Measurements from ENCODE around the gene BANK1.

BANK1 gene

DNA sequence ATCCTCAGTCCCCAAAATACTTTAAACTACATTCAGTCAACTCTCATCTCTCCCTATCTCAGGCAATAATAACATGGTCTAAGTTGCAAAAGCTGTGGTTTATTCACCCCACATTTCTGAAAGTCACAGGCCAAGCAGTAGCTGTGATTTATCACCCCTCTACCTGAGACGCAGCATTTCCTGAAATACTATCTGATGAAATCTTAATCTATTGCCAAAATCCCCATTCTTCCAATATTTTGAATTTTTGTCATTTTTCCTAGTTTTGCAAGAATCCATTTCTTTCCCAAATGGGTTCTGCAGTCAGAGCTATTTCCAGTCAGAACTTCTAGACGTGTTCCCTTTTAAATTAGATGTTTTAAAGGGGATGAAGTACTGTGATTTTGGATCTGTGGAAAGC lies 148.3 kb downstream of the BANK1 start (continued):
- TF ChIP-seq PRDM10 (tag by site-specific recombination; IDR thresholded peaks at IDR 0.05) = no peak
- no peak for TF ChIP-seq ZNF639 (tag by site-specific recombination; IDR thresholded peaks at IDR 0.05)
- TF ChIP-seq ZNF510 (tag by site-specific recombination; IDR thresholded peaks at IDR 0.05; ENCODE audit: insufficient replicate concordance) = no peak
- TF ChIP-seq SETDB1 (IDR thresholded peaks at IDR 0.05; ENCODE audit: insufficient read length, low read length) = no peak

DNA sequence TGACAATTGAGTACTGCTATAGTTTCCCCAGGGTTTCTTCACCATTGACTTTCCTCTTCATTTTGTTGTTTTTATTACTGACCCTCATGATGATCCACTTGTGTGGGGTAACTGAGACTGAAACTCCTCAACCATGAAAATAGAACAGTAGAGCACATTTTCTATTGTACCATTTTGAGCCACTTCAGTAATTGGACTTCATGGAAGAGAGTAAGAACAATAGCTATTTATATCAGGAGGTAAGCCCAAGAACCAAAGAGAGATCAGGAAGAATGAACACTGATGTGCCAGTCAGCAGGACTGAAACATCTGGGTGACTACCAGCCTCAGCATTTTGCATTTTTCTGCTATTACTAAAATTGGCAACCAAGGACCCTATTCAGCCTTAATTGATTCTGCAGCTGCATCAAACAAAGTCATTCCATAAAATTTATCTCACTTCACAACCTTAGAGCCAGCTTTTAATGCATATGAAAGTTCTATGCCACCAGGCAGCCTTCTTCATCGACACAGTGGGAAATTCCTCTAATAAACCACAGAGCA lies 151.4 kb downstream of the BANK1 start:
- ChIA-PET CTCF (no interaction called here), POLR2A (no interaction called here)
- H3K4me3 ChIP-seq (ENCODE audit: low read depth, low read length) = no peak overlapping the region
- no peaks in the 10 kb centered on the region for H3K4me1 ChIP-seq (ENCODE audit: control insufficient read depth, insufficient read depth, low read length)
- H3K36me3 ChIP-seq (ENCODE audit: control insufficient read depth in 2 of 2, insufficient read depth in 1 of 2, low read length in 2 of 2) = no peaks in the 10 kb centered on the region
- no peak overlapping the region for H3K27ac ChIP-seq (ENCODE audit: extremely low read depth, low read depth, low read length)
- H3K9me3 ChIP-seq (ENCODE audit: control insufficient read depth, insufficient read depth, low read depth, low read length) = no peaks in the 10 kb centered on the region
- TF ChIP-seq TCF7L2 (IDR thresholded peaks at IDR 0.05; ENCODE audit: borderline replicate concordance, low read depth, low read length) = no peak
- no peak for TF ChIP-seq ZNF433 (tag by site-specific recombination; IDR thresholded peaks at IDR 0.05; ENCODE audit: low read depth)
- TF ChIP-seq, protein P1, sequence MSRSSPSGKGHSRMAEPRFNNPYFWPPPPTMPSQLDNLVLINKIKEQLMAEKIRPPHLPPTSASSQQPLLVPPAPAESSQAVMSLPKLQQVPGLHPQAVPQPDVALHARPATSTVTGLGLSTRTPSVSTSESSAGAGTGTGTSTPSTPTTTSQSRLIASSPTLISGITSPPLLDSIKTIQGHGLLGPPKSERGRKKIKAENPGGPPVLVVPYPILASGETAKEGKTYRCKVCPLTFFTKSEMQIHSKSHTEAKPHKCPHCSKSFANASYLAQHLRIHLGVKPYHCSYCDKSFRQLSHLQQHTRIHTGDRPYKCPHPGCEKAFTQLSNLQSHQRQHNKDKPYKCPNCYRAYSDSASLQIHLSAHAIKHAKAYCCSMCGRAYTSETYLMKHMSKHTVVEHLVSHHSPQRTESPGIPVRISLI (tag by site-specific recombination; IDR thresholded peaks at IDR 0.05) = no peak
- TF ChIP-seq TSHZ1 (tag by site-specific recombination; IDR thresholded peaks at IDR 0.05; ENCODE audit: borderline replicate concordance) = no peak
- TF ChIP-seq ZNF280C (tag by site-specific recombination; IDR thresholded peaks at IDR 0.05) = no peak
- TF ChIP-seq, protein P2, sequence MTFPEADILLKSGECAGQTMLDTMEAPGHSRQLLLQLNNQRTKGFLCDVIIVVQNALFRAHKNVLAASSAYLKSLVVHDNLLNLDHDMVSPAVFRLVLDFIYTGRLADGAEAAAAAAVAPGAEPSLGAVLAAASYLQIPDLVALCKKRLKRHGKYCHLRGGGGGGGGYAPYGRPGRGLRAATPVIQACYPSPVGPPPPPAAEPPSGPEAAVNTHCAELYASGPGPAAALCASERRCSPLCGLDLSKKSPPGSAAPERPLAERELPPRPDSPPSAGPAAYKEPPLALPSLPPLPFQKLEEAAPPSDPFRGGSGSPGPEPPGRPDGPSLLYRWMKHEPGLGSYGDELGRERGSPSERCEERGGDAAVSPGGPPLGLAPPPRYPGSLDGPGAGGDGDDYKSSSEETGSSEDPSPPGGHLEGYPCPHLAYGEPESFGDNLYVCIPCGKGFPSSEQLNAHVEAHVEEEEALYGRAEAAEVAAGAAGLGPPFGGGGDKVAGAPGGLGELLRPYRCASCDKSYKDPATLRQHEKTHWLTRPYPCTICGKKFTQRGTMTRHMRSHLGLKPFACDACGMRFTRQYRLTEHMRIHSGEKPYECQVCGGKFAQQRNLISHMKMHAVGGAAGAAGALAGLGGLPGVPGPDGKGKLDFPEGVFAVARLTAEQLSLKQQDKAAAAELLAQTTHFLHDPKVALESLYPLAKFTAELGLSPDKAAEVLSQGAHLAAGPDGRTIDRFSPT (tag by site-specific recombination; IDR thresholded peaks at IDR 0.05) = no peak
- TF ChIP-seq, protein P3, sequence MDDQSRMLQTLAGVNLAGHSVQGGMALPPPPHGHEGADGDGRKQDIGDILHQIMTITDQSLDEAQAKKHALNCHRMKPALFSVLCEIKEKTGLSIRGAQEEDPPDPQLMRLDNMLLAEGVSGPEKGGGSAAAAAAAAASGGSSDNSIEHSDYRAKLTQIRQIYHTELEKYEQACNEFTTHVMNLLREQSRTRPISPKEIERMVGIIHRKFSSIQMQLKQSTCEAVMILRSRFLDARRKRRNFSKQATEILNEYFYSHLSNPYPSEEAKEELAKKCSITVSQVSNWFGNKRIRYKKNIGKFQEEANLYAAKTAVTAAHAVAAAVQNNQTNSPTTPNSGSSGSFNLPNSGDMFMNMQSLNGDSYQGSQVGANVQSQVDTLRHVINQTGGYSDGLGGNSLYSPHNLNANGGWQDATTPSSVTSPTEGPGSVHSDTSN (CRISPR knock-in tag; IDR thresholded peaks at IDR 0.05) = no peak
- TF ChIP-seq, protein P4, sequence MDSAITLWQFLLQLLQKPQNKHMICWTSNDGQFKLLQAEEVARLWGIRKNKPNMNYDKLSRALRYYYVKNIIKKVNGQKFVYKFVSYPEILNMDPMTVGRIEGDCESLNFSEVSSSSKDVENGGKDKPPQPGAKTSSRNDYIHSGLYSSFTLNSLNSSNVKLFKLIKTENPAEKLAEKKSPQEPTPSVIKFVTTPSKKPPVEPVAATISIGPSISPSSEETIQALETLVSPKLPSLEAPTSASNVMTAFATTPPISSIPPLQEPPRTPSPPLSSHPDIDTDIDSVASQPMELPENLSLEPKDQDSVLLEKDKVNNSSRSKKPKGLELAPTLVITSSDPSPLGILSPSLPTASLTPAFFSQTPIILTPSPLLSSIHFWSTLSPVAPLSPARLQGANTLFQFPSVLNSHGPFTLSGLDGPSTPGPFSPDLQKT (IDR thresholded peaks at IDR 0.05; ENCODE audit: borderline replicate concordance, low read depth, low read length) = no peak
- TF ChIP-seq OSR2 (tag by site-specific recombination; IDR thresholded peaks at IDR 0.05) = no peak
- TF ChIP-seq IKZF3 (tag by site-specific recombination; IDR thresholded peaks at IDR 0.05) = no peak
- TF ChIP-seq ZSCAN30 (tag by site-specific recombination; IDR thresholded peaks at IDR 0.05) = no peak
- TF ChIP-seq ZNF354C (tag by site-specific recombination; IDR thresholded peaks at IDR 0.05; ENCODE audit: borderline replicate concordance, low read depth) = no peak
- no peak for TF ChIP-seq ZNF529 (tag by site-specific recombination; IDR thresholded peaks at IDR 0.05; ENCODE audit: insufficient replicate concordance)

All from HEK293 (cell line).